ENCODE data around the gene BCL2L12.
A peak's percentile ranks its signal among the peaks of the same experiment; 100 is the strongest.

- TF ChIP-seq SIN3A (IDR thresholded peaks at IDR 0.05; ENCODE audit: borderline replicate concordance, insufficient read depth, low read length) (no peak), TAF1 (IDR thresholded peaks at IDR 0.05; ENCODE audit: borderline replicate concordance, insufficient read depth, low read length) (no peak), POLR2AphosphoS5 (IDR thresholded peaks at IDR 0.05; ENCODE audit: low read depth, low read length) (0 out of 2 replicates have a peak, but pooled peaks have one; percentile 24)
- TF ChIP-seq, protein P1, sequence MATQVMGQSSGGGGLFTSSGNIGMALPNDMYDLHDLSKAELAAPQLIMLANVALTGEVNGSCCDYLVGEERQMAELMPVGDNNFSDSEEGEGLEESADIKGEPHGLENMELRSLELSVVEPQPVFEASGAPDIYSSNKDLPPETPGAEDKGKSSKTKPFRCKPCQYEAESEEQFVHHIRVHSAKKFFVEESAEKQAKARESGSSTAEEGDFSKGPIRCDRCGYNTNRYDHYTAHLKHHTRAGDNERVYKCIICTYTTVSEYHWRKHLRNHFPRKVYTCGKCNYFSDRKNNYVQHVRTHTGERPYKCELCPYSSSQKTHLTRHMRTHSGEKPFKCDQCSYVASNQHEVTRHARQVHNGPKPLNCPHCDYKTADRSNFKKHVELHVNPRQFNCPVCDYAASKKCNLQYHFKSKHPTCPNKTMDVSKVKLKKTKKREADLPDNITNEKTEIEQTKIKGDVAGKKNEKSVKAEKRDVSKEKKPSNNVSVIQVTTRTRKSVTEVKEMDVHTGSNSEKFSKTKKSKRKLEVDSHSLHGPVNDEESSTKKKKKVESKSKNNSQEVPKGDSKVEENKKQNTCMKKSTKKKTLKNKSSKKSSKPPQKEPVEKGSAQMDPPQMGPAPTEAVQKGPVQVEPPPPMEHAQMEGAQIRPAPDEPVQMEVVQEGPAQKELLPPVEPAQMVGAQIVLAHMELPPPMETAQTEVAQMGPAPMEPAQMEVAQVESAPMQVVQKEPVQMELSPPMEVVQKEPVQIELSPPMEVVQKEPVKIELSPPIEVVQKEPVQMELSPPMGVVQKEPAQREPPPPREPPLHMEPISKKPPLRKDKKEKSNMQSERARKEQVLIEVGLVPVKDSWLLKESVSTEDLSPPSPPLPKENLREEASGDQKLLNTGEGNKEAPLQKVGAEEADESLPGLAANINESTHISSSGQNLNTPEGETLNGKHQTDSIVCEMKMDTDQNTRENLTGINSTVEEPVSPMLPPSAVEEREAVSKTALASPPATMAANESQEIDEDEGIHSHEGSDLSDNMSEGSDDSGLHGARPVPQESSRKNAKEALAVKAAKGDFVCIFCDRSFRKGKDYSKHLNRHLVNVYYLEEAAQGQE (IDR thresholded peaks at IDR 0.05; ENCODE audit: insufficient read depth in 1 of 2, low read depth in 2 of 2, low read length in 2 of 2), result no peak
Observed at GRCh38 chr19:49643466-49643865, 22.3 kb upstream of the BCL2L12 start.

Measured in PFSK-1 (cell line).